ENCODE results near the gene NR3C1.
"Not testable (repeated sequence)": the region's sequence is repeated elsewhere in the genome, so short reads cannot be mapped to it uniquely, and the experiment has no call there.

NR3C1 gene

GRCh38 chr5:143356855-143357583 is 46.5 kb downstream of the NR3C1 start:
- no peak for DNase-seq

GRCh38 chr5:143355710-143356109 is 47.8 kb downstream of the NR3C1 start:
- DNase-seq = no peak

- no peak for DNase-seq
Measured at GRCh38 chr5:143354025-143354424, 49.5 kb downstream of the NR3C1 start.

- no peak for DNase-seq
Measured at GRCh38 chr5:143352691-143353090, 50.8 kb downstream of the NR3C1 start.

GRCh38 chr5:143350751-143351602 is 52.5 kb downstream of the NR3C1 start:
- no peak for DNase-seq

- no peak for DNase-seq
Measured at GRCh38 chr5:143350341-143350740, 53.1 kb downstream of the NR3C1 start.

- DNase-seq = no peak
Measured at GRCh38 chr5:143349177-143349576, 54.3 kb downstream of the NR3C1 start.

GRCh38 chr5:143347698-143348344 is 55.7 kb downstream of the NR3C1 start:
- no peak for DNase-seq

GRCh38 chr5:143347046-143347445 is 56.4 kb downstream of the NR3C1 start:
- DNase-seq = no peak

- DNase-seq = no peak
Measured at GRCh38 chr5:143345671-143346440, 57.6 kb downstream of the NR3C1 start.

- DNase-seq = no peak
Measured at GRCh38 chr5:143343042-143343441, 60.4 kb downstream of the NR3C1 start.

GRCh38 chr5:143342607-143343006 is 60.9 kb downstream of the NR3C1 start:
- no peak for DNase-seq

GRCh38 chr5:143341807-143342570 is 61.5 kb downstream of the NR3C1 start:
- DNase-seq = no peak

GRCh38 chr5:143340891-143341685 is 62.4 kb downstream of the NR3C1 start:
- DNase-seq = no peak

GRCh38 chr5:143338658-143339366 is 64.7 kb downstream of the NR3C1 start:
- DNase-seq = no peak

- DNase-seq = no peak
Measured at GRCh38 chr5:143337946-143338345, 65.5 kb downstream of the NR3C1 start.

GRCh38 chr5:143336485-143336884 is 67.0 kb downstream of the NR3C1 start:
- no peak for DNase-seq

- no peak for DNase-seq
Measured at GRCh38 chr5:143334903-143335302, 68.6 kb downstream of the NR3C1 start.

GRCh38 chr5:143334380-143334779 is 69.1 kb downstream of the NR3C1 start:
- DNase-seq = not testable (repeated sequence)

- no peak for DNase-seq
Measured at GRCh38 chr5:143331956-143332355, 71.5 kb downstream of the NR3C1 start.

- DNase-seq = no peak
Measured at GRCh38 chr5:143329843-143330242, 73.6 kb downstream of the NR3C1 start.
